PC-3 (cell line): ENCODE results near the gene PEX13.

Experiments used
- EZH2 ChIP-seq: fragments of 300-600 bp; sonication (generic); IDR thresholded peaks from one replicate; pipeline ENCODE4 v1.6.1; 2017; ENCODE audit warnings: antibody characterized with exemption, mild to moderate bottlenecking, low read length; ENCODE audit not compliant: unreplicated experiment
- TF ChIP-seq, protein P1 (sequence below): fragments of 300-600 bp; sonication (generic); conservative IDR thresholded peaks from 2 replicates; pipeline ENCODE4 v1.5.1; 2017; ENCODE audit warnings: antibody characterized with exemption, low read depth, mild to moderate bottlenecking, low read length

DNA sequence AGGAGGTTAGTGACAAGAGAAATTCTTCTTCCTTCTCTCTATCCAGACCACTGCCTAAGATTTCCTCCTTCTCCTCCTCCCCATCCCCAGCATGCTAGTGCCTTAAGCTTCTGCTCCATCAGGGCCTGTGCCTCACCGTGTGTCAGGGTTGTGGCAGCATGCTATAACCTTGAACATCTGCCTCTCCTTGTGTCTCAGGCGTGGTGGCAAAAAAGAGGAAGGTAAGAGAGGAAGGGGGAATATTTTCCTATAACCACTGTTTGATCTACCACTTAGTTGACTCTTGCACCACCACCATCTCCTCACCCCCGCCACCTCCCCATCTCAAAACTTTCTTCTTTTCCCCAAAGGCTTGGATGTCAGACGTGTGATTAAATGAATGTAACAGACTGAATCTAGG is 38.3 kb upstream of the PEX13 start:
- TF ChIP-seq, protein P1, sequence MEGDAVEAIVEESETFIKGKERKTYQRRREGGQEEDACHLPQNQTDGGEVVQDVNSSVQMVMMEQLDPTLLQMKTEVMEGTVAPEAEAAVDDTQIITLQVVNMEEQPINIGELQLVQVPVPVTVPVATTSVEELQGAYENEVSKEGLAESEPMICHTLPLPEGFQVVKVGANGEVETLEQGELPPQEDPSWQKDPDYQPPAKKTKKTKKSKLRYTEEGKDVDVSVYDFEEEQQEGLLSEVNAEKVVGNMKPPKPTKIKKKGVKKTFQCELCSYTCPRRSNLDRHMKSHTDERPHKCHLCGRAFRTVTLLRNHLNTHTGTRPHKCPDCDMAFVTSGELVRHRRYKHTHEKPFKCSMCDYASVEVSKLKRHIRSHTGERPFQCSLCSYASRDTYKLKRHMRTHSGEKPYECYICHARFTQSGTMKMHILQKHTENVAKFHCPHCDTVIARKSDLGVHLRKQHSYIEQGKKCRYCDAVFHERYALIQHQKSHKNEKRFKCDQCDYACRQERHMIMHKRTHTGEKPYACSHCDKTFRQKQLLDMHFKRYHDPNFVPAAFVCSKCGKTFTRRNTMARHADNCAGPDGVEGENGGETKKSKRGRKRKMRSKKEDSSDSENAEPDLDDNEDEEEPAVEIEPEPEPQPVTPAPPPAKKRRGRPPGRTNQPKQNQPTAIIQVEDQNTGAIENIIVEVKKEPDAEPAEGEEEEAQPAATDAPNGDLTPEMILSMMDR = no peak
- TF ChIP-seq EZH2 = no peak
